Measurements from ENCODE around the gene SH3BP2.

DNA sequence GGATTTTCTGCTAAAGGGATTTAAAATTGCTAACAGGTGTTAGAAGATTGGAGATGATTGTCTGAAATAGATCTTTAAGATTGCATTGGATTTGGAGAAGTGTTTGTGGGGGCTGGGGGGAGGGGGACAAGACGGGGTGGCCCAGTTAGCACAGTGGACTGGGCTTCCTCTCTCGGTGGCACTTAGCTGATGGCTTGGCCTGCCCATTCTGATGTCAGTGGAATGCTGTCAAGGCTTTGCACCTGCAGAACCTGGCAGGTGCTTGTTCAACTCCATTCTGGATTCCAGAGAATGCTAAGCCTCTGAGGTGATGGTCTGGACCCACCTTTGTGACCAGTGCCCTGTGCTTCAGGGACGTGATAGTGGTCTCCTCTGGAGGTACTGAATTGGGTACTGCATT is 94.5 kb downstream of the SH3BP2 start:
- TF ChIP-seq POLR2AphosphoS5 (IDR thresholded peaks at IDR 0.05; ENCODE audit: low read depth, low read length) (no peak), TAF1 (IDR thresholded peaks at IDR 0.05; ENCODE audit: borderline replicate concordance, insufficient read depth, low read length) (no peak)

Data from PFSK-1 (cell line).